ENCODE measurements around the gene GSK3A. TPM values are rescaled to one million over a fixed set of nuclear protein-coding genes. Genes with fewer than 3 reads are reported as not detected.

The GSK3A gene
- polyA plus RNA-seq, 4 donors = 48.5 to 73.0 (median 70.6) TPM

DNA sequence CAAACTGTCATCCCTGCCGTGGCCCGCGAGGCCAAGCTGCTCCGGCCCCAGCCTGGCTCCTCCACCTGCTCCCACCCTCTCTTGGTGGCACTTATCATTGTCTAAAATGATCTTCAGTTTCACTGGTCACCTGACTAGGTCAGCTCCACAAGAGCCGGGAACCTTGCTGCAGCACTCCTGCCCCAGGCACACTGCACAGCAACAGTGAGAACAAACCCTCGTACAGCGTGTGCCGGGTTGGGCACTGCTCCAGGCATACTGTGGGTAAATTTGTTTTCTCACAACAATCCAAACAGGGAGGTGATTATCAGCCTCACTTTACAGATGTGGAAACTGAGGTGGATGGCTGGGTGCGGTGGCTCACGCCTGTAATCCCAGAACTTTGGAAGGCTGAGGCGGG lies 33.8 kb downstream of the GSK3A start:
- DNase-seq (no peak), FAIRE-seq (no peak)
- H3K36me3 ChIP-seq (ENCODE audit: control insufficient read depth in 3 of 3, insufficient read depth in 2 of 3, low read depth in 1 of 3, low read length in 3 of 3) = peaks cover 14 to 77% (median 29%) of the 10 kb centered on the region in 3 donors
- H3K4me1 ChIP-seq (ENCODE audit: control insufficient read depth in 3 of 3, insufficient read depth in 2 of 3, low read depth in 1 of 3, low read length in 2 of 3) = no peaks in the 10 kb centered on the region
- 92 to 94% (median 93%) methylated on average over 11 of the region's 11 CpGs for WGBS, 3 donors
- H3K27ac ChIP-seq (ENCODE audit: low read depth in 1 of 3, low read length in 2 of 3) = no peak overlapping the region
- H3K27me3 ChIP-seq (ENCODE audit: control insufficient read depth in 3 of 3, insufficient read depth in 3 of 3, low read length in 3 of 3) = no peaks in the 10 kb centered on the region
- H3K9me3 ChIP-seq (ENCODE audit: control insufficient read depth in 2 of 2, insufficient read depth in 1 of 2, low read depth in 1 of 2, low read length in 1 of 2) = no peaks in the 10 kb centered on the region
- H3K4me3 ChIP-seq (ENCODE audit: low read depth in 1 of 3, low read length in 3 of 3) = no peak overlapping the region

- Histone ChIP-seq H3K4me3 (ENCODE audit: low read depth in 1 of 3, low read length in 3 of 3) (no peak overlapping the region), H3K36me3 (ENCODE audit: control insufficient read depth in 3 of 3, insufficient read depth in 2 of 3, low read depth in 1 of 3, low read length in 3 of 3) (peaks cover 14 to 82% (median 32%) of the 10 kb centered on the region in 3 donors), H3K9me3 (ENCODE audit: control insufficient read depth in 2 of 2, insufficient read depth in 1 of 2, low read depth in 1 of 2, low read length in 1 of 2) (no peaks in the 10 kb centered on the region), H3K27ac (ENCODE audit: low read depth in 1 of 3, low read length in 2 of 3) (no peak overlapping the region), H3K27me3 (ENCODE audit: control insufficient read depth in 3 of 3, insufficient read depth in 3 of 3, low read length in 3 of 3) (no peaks in the 10 kb centered on the region), H3K4me1 (ENCODE audit: control insufficient read depth in 3 of 3, insufficient read depth in 2 of 3, low read depth in 1 of 3, low read length in 2 of 3) (no peaks in the 10 kb centered on the region)
- DNase-seq = no peak
- FAIRE-seq = no peak
- WGBS, 3 donors = 69 to 87% (median 73%) methylated on average over 6 of the region's 6 CpGs
Observed at GRCh38 chr19:42207767-42208271, 34.6 kb downstream of the GSK3A start.

GRCh38 chr19:42206871-42207755 lies 35.3 kb downstream of the GSK3A start:
- H3K36me3 ChIP-seq (ENCODE audit: control insufficient read depth in 3 of 3, insufficient read depth in 2 of 3, low read depth in 1 of 3, low read length in 3 of 3) = peaks cover 14 to 82% (median 34%) of the 10 kb centered on the region in 3 donors
- no peaks in the 10 kb centered on the region for H3K27me3 ChIP-seq (ENCODE audit: control insufficient read depth in 3 of 3, insufficient read depth in 3 of 3, low read length in 3 of 3)
- WGBS, 3 donors = 73 to 85% (median 80%) methylated on average over 14 of the region's 14 CpGs
- no peak for FAIRE-seq
- no peaks in the 10 kb centered on the region for H3K4me1 ChIP-seq (ENCODE audit: control insufficient read depth in 3 of 3, insufficient read depth in 2 of 3, low read depth in 1 of 3, low read length in 2 of 3)
- H3K4me3 ChIP-seq (ENCODE audit: low read depth in 1 of 3, low read length in 3 of 3) = no peak overlapping the region
- no peaks in the 10 kb centered on the region for H3K9me3 ChIP-seq (ENCODE audit: control insufficient read depth in 2 of 2, insufficient read depth in 1 of 2, low read depth in 1 of 2, low read length in 1 of 2)
- peak overlapping the region in 1 of 3 donors; percentile 43 for H3K27ac ChIP-seq (ENCODE audit: low read depth in 1 of 3, low read length in 2 of 3)
- DNase-seq = peak in 1 of 2 donors; percentile 36

DNA sequence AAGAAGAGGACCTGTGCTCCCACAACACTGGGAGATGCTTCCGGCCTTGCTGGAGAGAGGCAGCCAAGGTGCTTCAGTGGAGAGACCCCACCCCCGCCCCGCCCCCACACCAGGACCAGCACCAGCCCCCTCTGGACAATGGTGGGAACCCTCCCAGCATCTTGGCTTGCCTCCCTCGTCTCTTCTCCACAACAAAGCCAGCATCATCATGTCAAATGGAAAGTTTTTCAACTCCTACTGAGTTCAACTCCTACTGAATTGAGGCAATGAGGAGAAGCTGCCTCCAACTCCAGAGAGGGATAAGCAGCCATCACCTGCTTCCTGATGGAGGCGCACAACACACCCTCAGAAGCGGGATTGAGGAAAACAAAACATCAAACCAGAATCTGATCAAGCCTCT lies 37.7 kb downstream of the GSK3A start:
- 90 to 96% (median 95%) methylated on average over 6 of the region's 6 CpGs for WGBS, 3 donors
- Histone ChIP-seq H3K36me3 (ENCODE audit: control insufficient read depth in 3 of 3, insufficient read depth in 2 of 3, low read depth in 1 of 3, low read length in 3 of 3) (peaks cover 14 to 91% (median 30%) of the 10 kb centered on the region in 3 donors), H3K4me1 (ENCODE audit: control insufficient read depth in 3 of 3, insufficient read depth in 2 of 3, low read depth in 1 of 3, low read length in 2 of 3) (no peaks in the 10 kb centered on the region), H3K4me3 (ENCODE audit: low read depth in 1 of 3, low read length in 3 of 3) (no peak overlapping the region), H3K9me3 (ENCODE audit: control insufficient read depth in 2 of 2, insufficient read depth in 1 of 2, low read depth in 1 of 2, low read length in 1 of 2) (no peaks in the 10 kb centered on the region), H3K27me3 (ENCODE audit: control insufficient read depth in 3 of 3, insufficient read depth in 3 of 3, low read length in 3 of 3) (no peaks in the 10 kb centered on the region), H3K27ac (ENCODE audit: low read depth in 1 of 3, low read length in 2 of 3) (no peak overlapping the region)
- FAIRE-seq (no peak), DNase-seq (no peak)

DNA sequence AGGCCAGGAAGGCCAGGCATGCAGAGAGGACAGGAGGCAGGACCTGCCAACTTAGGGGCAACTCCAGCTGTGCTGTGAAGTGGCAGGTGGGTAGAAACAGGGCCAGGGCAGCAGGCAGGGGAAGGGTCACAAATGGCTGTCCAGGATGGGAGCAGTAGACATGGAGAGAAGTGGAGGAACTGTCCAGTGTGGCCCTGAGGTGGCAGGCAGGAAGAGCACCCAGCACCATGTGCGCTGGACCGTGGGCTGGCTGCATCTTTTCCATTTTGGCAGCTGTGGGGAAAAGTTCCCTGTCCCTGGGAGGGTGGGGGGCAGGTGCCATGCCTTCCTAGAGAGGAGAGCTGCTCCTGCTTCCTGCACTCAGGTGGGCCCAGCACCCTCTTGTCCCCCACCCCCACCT lies 38.7 kb downstream of the GSK3A start:
- 91 to 95% (median 94%) methylated on average over 2 of the region's 2 CpGs for WGBS, 3 donors
- DNase-seq = no peak
- no peak overlapping the region for H3K27ac ChIP-seq (ENCODE audit: low read depth in 1 of 3, low read length in 2 of 3)
- no peaks in the 10 kb centered on the region for H3K4me1 ChIP-seq (ENCODE audit: control insufficient read depth in 3 of 3, insufficient read depth in 2 of 3, low read depth in 1 of 3, low read length in 2 of 3)
- H3K9me3 ChIP-seq (ENCODE audit: control insufficient read depth in 2 of 2, insufficient read depth in 1 of 2, low read depth in 1 of 2, low read length in 1 of 2) = no peaks in the 10 kb centered on the region
- no peaks in the 10 kb centered on the region for H3K27me3 ChIP-seq (ENCODE audit: control insufficient read depth in 3 of 3, insufficient read depth in 3 of 3, low read length in 3 of 3)
- FAIRE-seq = no peak
- H3K4me3 ChIP-seq (ENCODE audit: low read depth in 1 of 3, low read length in 3 of 3) = no peak overlapping the region
- peaks cover 14 to 92% (median 32%) of the 10 kb centered on the region in 3 donors for H3K36me3 ChIP-seq (ENCODE audit: control insufficient read depth in 3 of 3, insufficient read depth in 2 of 3, low read depth in 1 of 3, low read length in 3 of 3)

- Histone ChIP-seq H3K27ac (ENCODE audit: low read depth in 1 of 3, low read length in 2 of 3) (peak overlapping the region in 1 of 3 donors; percentile 65), H3K36me3 (ENCODE audit: control insufficient read depth in 3 of 3, insufficient read depth in 2 of 3, low read depth in 1 of 3, low read length in 3 of 3) (peaks cover 9 to 89% (median 21%) of the 10 kb centered on the region in 3 donors), H3K9me3 (ENCODE audit: control insufficient read depth in 2 of 2, insufficient read depth in 1 of 2, low read depth in 1 of 2, low read length in 1 of 2) (no peaks in the 10 kb centered on the region), H3K4me3 (ENCODE audit: low read depth in 1 of 3, low read length in 3 of 3) (no peak overlapping the region), H3K27me3 (ENCODE audit: control insufficient read depth in 3 of 3, insufficient read depth in 3 of 3, low read length in 3 of 3) (no peaks in the 10 kb centered on the region), H3K4me1 (ENCODE audit: control insufficient read depth in 3 of 3, insufficient read depth in 2 of 3, low read depth in 1 of 3, low read length in 2 of 3) (peaks cover 0 to 3% (median 2%) of the 10 kb centered on the region in 3 donors)
- DNase-seq (no peak), FAIRE-seq (no peak)
- 73 to 80% (median 74%) methylated on average over 5 of the region's 5 CpGs for WGBS, 3 donors
Observed at GRCh38 chr19:42202290-42202880, 40.0 kb downstream of the GSK3A start.

DNA sequence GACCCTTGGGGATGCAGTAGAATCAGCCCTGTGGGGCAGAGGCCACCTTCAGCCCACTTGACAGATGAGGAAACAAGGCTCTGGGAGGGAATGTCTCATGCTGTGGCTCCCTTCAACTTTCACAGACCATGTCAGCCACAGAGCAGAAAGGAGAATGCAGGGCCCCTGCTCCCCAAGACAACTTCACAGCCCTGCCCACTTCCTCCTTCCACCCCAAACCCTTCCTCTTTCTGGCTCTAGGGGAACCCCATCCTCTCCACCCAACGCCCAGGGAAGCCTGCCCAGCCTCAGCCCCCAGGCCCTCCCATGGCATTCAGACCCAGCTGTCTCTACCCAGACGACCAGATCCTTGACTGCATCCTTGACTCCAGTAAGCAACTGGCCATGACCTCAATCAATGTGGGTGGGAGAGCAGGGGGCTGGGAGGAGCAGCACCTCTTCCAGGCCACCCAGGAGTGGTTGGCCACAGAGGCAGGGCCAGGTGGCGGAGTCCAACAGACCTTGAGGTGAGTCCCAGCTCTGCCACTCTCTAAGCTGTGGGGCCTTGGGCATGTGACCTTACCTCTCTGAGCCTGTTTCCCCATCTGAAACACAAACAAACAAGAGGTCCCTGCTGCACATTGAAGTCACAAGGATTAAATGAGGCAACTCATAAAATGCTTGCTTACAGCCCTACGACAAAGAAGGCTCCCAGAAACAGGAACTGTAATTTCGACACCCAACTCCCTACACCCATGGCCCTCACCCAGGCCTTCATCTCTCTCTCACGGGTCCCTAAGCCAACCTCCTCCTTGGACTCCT lies 40.7 kb downstream of the GSK3A start:
- 61 to 84% (median 63%) methylated on average over 6 of the region's 6 CpGs for WGBS, 3 donors
- H3K4me3 ChIP-seq (ENCODE audit: low read depth in 1 of 3, low read length in 3 of 3) = no peak overlapping the region

More for the DNA sequence above, 40.7 kb downstream of the GSK3A start:
- Histone ChIP-seq H3K36me3 (ENCODE audit: control insufficient read depth in 3 of 3, insufficient read depth in 2 of 3, low read depth in 1 of 3, low read length in 3 of 3) (peaks cover 8 to 88% (median 17%) of the 10 kb centered on the region in 3 donors), H3K27me3 (ENCODE audit: control insufficient read depth in 3 of 3, insufficient read depth in 3 of 3, low read length in 3 of 3) (no peaks in the 10 kb centered on the region), H3K9me3 (ENCODE audit: control insufficient read depth in 2 of 2, insufficient read depth in 1 of 2, low read depth in 1 of 2, low read length in 1 of 2) (no peaks in the 10 kb centered on the region), H3K4me1 (ENCODE audit: control insufficient read depth in 3 of 3, insufficient read depth in 2 of 3, low read depth in 1 of 3, low read length in 2 of 3) (peaks cover 0 to 8% (median 8%) of the 10 kb centered on the region in 3 donors), H3K27ac (ENCODE audit: low read depth in 1 of 3, low read length in 2 of 3) (peak overlapping the region; percentile 30 to 65 (median 42))
- no peak for FAIRE-seq
- peak in 1 of 2 donors; percentile 39 for DNase-seq
